Activated T-cell treated with anti-CD3 and anti-CD28 coated beads, Interleukin-2, amount 50 U/mL, for 24 hours (primary cell): ENCODE results near the gene LIPE.
A peak's percentile ranks its signal among the peaks of the same experiment; 100 is the strongest.

Source experiments
- DNase-seq: peaks from one replicate; pipeline ENCODE4 v3.0.0-alpha.2; 2020
- H3K27ac Mint-ChIP-seq: 2 replicates; pipeline ENCODE4 v1.8.0; 2020; ENCODE audit warnings: mild to moderate bottlenecking, mixed read lengths
- H3K27me3 Mint-ChIP-seq: 2 replicates; pipeline ENCODE4 v1.8.0; 2020; ENCODE audit warnings: mixed read lengths
- H3K36me3 Mint-ChIP-seq: 2 replicates; pipeline ENCODE4 v1.8.0; 2020; ENCODE audit warnings: low read depth, mixed read lengths
- H3K4me1 Mint-ChIP-seq: 2 replicates; pipeline ENCODE4 v1.8.0; 2020; ENCODE audit warnings: low read depth, mixed read lengths
- H3K4me3 Mint-ChIP-seq: 2 replicates; pipeline ENCODE4 v1.8.0; 2020; ENCODE audit warnings: mild to moderate bottlenecking, moderate library complexity, mixed read lengths
- H3K9me3 Mint-ChIP-seq: 2 replicates; pipeline ENCODE4 v1.8.0; 2020; ENCODE audit warnings: mixed read lengths

Gene LIPE

DNA sequence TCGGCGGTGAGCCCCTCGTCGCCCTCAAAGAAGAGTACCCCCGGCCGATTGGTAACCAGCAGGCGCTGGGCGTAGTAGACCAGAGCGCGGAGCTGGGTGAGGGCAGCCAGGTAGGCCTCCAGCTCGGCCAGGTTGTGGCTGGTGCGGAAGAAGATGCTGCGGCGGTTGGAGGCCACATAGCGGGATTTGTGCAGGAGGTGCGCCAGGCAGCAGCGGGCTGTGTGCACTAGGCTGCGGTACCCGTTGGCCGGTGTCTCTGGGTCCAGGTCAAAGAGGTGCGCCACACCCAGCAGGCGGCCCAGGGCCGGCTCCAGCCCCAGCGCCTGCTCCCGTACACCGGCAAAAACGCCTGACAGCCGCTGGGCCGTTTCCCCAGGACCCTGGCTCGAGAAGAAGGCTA is 16.8 kb downstream of the LIPE start:
- no peak for DNase-seq
- H3K9me3 Mint-ChIP-seq: no peaks in the 10 kb centered on the region
- no peaks in the 10 kb centered on the region for H3K27me3 Mint-ChIP-seq
- H3K4me1 Mint-ChIP-seq: no peaks in the 10 kb centered on the region
- no peak overlapping the region for H3K27ac Mint-ChIP-seq
- no peak overlapping the region for H3K4me3 Mint-ChIP-seq
- peaks cover 73% of the 10 kb centered on the region for H3K36me3 Mint-ChIP-seq

- H3K27me3 Mint-ChIP-seq: no peaks in the 10 kb centered on the region
- no peak overlapping the region for H3K27ac Mint-ChIP-seq
- H3K36me3 Mint-ChIP-seq: peaks cover 75% of the 10 kb centered on the region
- no peaks in the 10 kb centered on the region for H3K9me3 Mint-ChIP-seq
- no peak overlapping the region for H3K4me3 Mint-ChIP-seq
- H3K4me1 Mint-ChIP-seq: no peaks in the 10 kb centered on the region
- DNase-seq: no peak
Measured at GRCh38 chr19:42409477-42409876, 17.7 kb downstream of the LIPE start.

GRCh38 chr19:42407816-42408175 is 19.4 kb downstream of the LIPE start:
- DNase-seq: no peak
- H3K9me3 Mint-ChIP-seq: no peaks in the 10 kb centered on the region
- peaks cover 68% of the 10 kb centered on the region for H3K36me3 Mint-ChIP-seq
- H3K4me3 Mint-ChIP-seq: no peak overlapping the region
- H3K4me1 Mint-ChIP-seq: no peaks in the 10 kb centered on the region
- H3K27ac Mint-ChIP-seq: no peak overlapping the region
- no peaks in the 10 kb centered on the region for H3K27me3 Mint-ChIP-seq

DNA sequence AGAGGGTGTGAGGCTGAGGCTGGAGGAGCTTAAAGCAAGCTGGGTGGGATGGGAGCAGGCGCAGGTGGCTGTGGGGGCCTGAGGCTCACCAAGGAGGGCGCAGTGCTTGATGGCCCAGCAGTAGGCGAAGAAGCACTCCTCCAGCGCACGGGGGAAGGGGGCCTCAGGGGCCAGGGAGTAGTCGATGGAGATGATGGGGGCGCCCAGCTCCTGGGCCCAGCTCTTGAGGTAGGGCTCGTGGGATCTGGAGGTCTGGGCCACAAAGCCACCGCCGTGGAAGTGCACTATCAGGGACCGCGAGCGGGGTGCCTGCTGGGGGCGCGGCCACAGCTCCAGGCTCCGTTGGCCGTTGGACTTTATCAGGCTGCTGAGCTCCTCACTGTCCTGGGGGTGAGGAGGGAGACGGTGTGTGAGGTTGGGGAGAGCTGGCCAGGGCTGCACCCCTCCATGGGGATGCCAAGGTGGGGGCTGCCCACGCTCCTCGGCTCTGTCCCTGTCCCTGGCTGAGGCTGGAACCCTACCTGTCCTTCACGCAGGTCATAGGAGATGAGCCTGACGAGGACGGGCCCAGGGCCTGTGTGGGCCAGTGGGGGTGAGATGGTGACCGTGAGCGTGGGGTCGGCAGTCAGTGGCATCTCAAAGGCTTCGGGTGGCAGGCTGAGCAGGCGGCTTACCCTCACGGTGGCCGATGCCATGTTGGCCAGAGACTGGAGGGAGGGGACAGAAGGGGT is 19.9 kb downstream of the LIPE start:
- Mint-ChIP-seq H3K9me3 (no peaks in the 10 kb centered on the region), H3K27ac (no peak overlapping the region), H3K4me1 (peaks cover 3% of the 10 kb centered on the region), H3K4me3 (no peak overlapping the region), H3K36me3 (peaks cover 69% of the 10 kb centered on the region), H3K27me3 (no peaks in the 10 kb centered on the region)
- DNase-seq: no peak

DNA sequence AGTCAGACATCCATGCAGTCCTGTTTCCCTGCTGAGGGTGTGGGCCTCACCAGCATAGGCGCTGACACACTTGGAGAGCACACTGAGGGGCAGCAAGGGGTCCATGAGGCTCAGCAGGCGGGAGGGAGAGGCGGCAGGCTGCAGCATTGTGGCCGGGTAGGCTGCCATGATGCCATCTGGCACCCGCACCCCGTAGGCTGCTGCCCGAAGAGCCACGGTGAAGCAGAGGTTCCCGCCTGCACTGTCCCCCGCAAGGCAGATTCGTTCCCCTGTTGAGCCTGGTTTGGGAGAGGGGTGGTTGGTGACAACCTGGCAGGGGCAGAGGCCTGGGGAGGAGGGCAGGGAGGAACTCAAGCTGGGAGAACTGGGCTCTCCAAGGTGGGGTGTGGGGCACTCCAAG is 21.1 kb downstream of the LIPE start:
- Mint-ChIP-seq H3K27me3 (no peaks in the 10 kb centered on the region), H3K4me3 (no peak overlapping the region), H3K36me3 (peaks cover 63% of the 10 kb centered on the region), H3K27ac (peak overlapping the region; percentile 3), H3K4me1 (peaks cover 12% of the 10 kb centered on the region), H3K9me3 (no peaks in the 10 kb centered on the region)
- DNase-seq: no peak

GRCh38 chr19:42403586-42403985 is 23.6 kb downstream of the LIPE start:
- Mint-ChIP-seq H3K4me1 (peaks cover 25% of the 10 kb centered on the region), H3K27ac (peak overlapping the region; percentile 66)

GRCh38 chr19:42402376-42403116 is 24.6 kb downstream of the LIPE start:
- Mint-ChIP-seq H3K9me3 (no peaks in the 10 kb centered on the region), H3K36me3 (peaks cover 36% of the 10 kb centered on the region), H3K27ac (peak overlapping the region; percentile 40), H3K4me1 (peaks cover 31% of the 10 kb centered on the region), H3K27me3 (no peaks in the 10 kb centered on the region), H3K4me3 (peak overlapping the region; percentile 77)
- DNase-seq: no peak

More at GRCh38 chr19:42403586-42403985, 23.6 kb downstream of the LIPE start:
- no peak overlapping the region for H3K4me3 Mint-ChIP-seq
- H3K36me3 Mint-ChIP-seq: peaks cover 46% of the 10 kb centered on the region
- H3K27me3 Mint-ChIP-seq: no peaks in the 10 kb centered on the region
- DNase-seq: no peak
- H3K9me3 Mint-ChIP-seq: no peaks in the 10 kb centered on the region

- Mint-ChIP-seq H3K4me3 (peak overlapping the region; percentile 77), H3K27me3 (no peaks in the 10 kb centered on the region), H3K27ac (peak overlapping the region; percentile 76), H3K36me3 (peaks cover 30% of the 10 kb centered on the region), H3K4me1 (peaks cover 37% of the 10 kb centered on the region), H3K9me3 (no peaks in the 10 kb centered on the region)
- peak; percentile 85 for DNase-seq
Measured at GRCh38 chr19:42401365-42402303, 25.6 kb downstream of the LIPE start.

DNA sequence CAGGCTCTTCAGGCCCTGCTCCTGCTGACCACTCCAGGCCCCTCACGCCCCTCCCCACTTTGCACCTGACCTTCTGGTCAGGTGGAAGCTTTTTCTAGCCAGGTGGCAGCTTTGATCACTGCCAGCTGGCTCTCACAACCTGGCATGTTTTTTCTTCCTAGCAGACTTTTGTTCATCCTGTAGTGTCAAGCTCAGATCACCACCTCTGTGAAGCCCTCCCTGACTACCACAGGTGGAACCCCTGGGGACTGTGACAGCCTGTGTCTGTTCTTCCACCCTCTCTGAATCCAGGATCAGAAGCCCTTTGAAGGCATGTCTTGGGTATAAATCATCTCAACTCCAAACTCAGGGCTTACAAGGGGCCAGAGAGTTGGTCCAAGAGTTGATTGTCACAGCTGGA is 26.8 kb downstream of the LIPE start:
- Mint-ChIP-seq H3K4me3 (no peak overlapping the region), H3K9me3 (no peaks in the 10 kb centered on the region), H3K27me3 (no peaks in the 10 kb centered on the region), H3K27ac (peak overlapping the region; percentile 23), H3K4me1 (peaks cover 41% of the 10 kb centered on the region), H3K36me3 (peaks cover 22% of the 10 kb centered on the region)
- DNase-seq: no peak

GRCh38 chr19:42397263-42398166 is 29.7 kb downstream of the LIPE start:
- Mint-ChIP-seq H3K27ac (peak overlapping the region; percentile 94), H3K9me3 (no peaks in the 10 kb centered on the region), H3K36me3 (peaks cover 3% of the 10 kb centered on the region), H3K4me3 (peak overlapping the region; percentile 84), H3K27me3 (no peaks in the 10 kb centered on the region), H3K4me1 (peaks cover 41% of the 10 kb centered on the region)
- no peak for DNase-seq

DNA sequence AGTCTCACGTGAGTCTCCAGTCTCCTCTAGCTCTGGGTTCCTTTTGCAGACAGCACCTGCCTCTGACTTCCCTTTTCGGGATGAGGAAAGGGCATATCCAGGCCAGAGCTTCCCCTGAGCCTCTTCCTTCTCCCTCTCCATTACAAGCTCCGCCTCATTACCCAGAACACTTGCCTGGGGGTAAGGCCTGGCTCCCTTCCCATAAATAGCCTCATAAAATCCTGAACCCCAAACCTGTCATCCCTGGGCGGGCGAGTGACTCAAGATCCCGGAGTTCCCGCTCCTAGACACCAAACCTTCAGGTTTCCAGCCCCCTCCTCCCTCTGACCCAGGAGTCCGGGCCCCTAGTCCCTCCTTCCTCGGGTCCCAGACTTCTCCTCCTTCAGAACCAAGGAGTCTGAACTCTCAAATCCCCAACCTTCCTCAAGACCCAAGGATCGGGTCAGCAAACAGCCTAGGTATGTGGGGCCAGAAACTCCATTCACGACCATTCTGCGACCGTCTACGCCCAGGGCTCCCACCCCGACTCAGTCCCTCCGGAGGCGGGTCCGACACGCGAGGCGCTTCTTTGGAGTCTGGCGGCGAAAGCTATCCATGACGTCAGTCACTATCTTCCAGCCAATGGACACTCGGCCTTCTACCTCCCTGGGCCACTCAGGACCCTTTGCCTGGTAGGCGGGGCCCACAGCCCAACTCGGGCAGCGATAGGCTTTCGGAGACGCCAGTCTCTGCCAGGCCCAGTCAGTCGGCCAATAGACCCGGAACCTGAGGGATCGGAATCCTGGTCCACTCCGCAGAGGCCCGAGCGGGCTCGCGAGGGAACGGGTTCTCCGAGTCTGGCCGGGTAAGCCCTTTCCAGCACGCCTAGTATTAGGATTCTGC is 30.6 kb downstream of the LIPE start:
- peaks cover 3% of the 10 kb centered on the region for H3K36me3 Mint-ChIP-seq
- DNase-seq: peak; percentile 99
- H3K4me3 Mint-ChIP-seq: peak overlapping the region; percentile 84
- peaks cover 32% of the 10 kb centered on the region for H3K4me1 Mint-ChIP-seq
- H3K27ac Mint-ChIP-seq: peak overlapping the region; percentile 94
- H3K9me3 Mint-ChIP-seq: no peaks in the 10 kb centered on the region
- H3K27me3 Mint-ChIP-seq: no peaks in the 10 kb centered on the region

DNA sequence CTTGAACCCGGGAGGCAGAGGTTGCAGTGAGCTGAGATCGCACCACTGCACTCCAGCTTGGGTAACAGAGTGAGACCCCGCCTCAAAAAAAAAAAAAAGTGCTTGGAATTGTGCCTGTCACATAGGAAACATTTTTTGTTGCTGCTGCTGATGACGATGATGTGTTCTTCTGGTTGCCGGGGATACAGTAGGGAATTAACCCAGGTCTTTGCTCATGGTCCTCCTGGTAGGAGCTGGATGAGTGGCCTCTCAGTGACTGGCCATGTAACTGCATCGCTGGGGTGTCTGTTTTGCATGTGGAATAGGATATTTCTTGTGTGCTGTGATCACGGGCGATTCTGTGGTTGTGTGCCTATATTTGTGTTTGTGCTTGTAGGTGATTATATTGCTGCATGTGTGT is 32.4 kb downstream of the LIPE start:
- Mint-ChIP-seq H3K27ac (no peak overlapping the region), H3K27me3 (peaks cover 12% of the 10 kb centered on the region), H3K4me1 (peaks cover 21% of the 10 kb centered on the region), H3K4me3 (no peak overlapping the region), H3K36me3 (peaks cover 3% of the 10 kb centered on the region), H3K9me3 (no peaks in the 10 kb centered on the region)
- no peak for DNase-seq

DNA sequence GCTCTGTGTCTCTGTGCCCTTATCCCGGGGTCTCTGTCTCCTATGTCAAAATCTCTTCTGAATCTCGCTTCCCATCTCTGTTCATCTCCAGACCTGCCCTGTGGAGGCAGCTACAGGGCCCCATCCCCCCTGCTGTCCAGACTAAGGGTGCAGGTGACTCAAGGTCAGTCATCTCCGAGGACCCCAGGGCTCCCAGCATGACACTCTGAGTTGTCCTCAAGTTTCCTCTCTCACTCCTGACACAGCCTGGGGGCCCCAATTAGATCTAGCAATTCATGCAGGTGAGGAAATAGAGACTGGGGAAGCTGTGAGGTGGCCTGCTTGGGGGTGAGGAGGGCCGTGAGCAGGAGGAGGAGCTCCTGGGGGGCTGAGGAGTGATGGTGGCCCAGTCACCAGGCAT is 35.0 kb downstream of the LIPE start:
- H3K9me3 Mint-ChIP-seq: no peaks in the 10 kb centered on the region
- H3K27me3 Mint-ChIP-seq: peaks cover 25% of the 10 kb centered on the region
- no peak for DNase-seq
- H3K36me3 Mint-ChIP-seq: peaks cover under 1% of the 10 kb centered on the region
- H3K27ac Mint-ChIP-seq: no peak overlapping the region
- no peak overlapping the region for H3K4me3 Mint-ChIP-seq
- H3K4me1 Mint-ChIP-seq: peaks cover 8% of the 10 kb centered on the region
